K562 (cell line): ENCODE results near the gene TTC13. TPM values are rescaled to one million over a fixed set of nuclear protein-coding genes. Genes with fewer than 3 reads are reported as not detected.

Experiments used
- E2F3 ChIP-seq: fragments of 250-450 bp; sonication (Bioruptor Pico); IDR thresholded peaks from 2 replicates; pipeline ENCODE4 v1.4.0; 2020; ENCODE audit warnings: mild to moderate bottlenecking
- HOMEZ ChIP-seq: fragments of 250-450 bp; sonication (Bioruptor Pico); IDR thresholded peaks from 2 replicates; pipeline ENCODE4 v1.4.0; 2020; ENCODE audit warnings: mild to moderate bottlenecking, moderate library complexity
- MGA ChIP-seq: fragments of 450-650 bp; IDR thresholded peaks from 2 replicates; pipeline ENCODE4 v1.6.1; 2016; ENCODE audit warnings: mild to moderate bottlenecking, moderate library complexity
- SAP30 ChIP-seq: fragments of 200-600 bp; sonication (generic); IDR thresholded peaks from 2 replicates; pipeline ENCODE4 v1.6.1; 2012; ENCODE audit warnings: borderline replicate concordance, low read depth, mild to moderate bottlenecking, moderate library complexity, low read length, control low read depth, inconsistent platforms; ENCODE audit not compliant: insufficient read depth, poor library complexity, severe bottlenecking
- TAF15 ChIP-seq: fragments of 200-400 bp; formaldehyde crosslinking; IDR thresholded peaks from 2 replicates; pipeline ENCODE4 v1.6.1; 2017; ENCODE audit warnings: mild to moderate bottlenecking, low read depth, low read length, moderate library complexity
- YY1 ChIP-seq, 3 experiments: IDR thresholded peaks; 2 replicates each; pipeline ENCODE4 v1.6.1; 2011; ENCODE audit warnings: low read length in 2 of 3, mild to moderate bottlenecking in 2 of 3, moderate library complexity in 2 of 3, borderline replicate concordance in 1 of 3, control low read depth in 1 of 3, low read depth in 1 of 3; ENCODE audit not compliant: insufficient read depth in 3 of 3, insufficient replicate concordance in 2 of 3, control insufficient read depth in 1 of 3, insufficient read length in 1 of 3; ENCODE audit errors: extremely low read depth in 1 of 3
- polyA plus RNA-seq, 8 experiments: library from polyadenylated mRNA; depleted of rRNA in 4 of 8; stranded (reverse) in 5 of 8; unstranded in 3 of 8; fragments of >200 nt; fragmentation: Nextera tagmentation in 2 of 8; fragmentation: Illumina TruSeq in 1 of 8; extraction: Ambion mirVana in 2 of 8; extraction: Trizol in 1 of 8; gene quantifications; 2 replicates each; pipeline versions ENCODE4 v1.2.1 to v1.2.3, GENCODE V29; 2011 to 2014; ENCODE audit warnings: inconsistent platforms in 1 of 8, missing spikeins in 1 of 8
- total RNA-seq, 7 experiments: library from RNA; depleted of rRNA in 6 of 7; stranded (reverse); fragments of >200 nt in 6 of 7; fragmentation: Illumina TruSeq in 2 of 7; extraction: Trizol in 2 of 7; gene quantifications; 2 replicates each; pipeline versions ENCODE4 v1.2.1 to v1.2.3, GENCODE V29; 2011 to 2021; ENCODE audit warnings: low replicate concordance in 1 of 7

Gene TTC13
- total and polyA plus RNA-seq, 9 of the 15 experiments (the other 6 are each of a cell fraction or from before 2014, with no cell fraction given): 1.7 to 13.8 (median 9.6) TPM

DNA sequence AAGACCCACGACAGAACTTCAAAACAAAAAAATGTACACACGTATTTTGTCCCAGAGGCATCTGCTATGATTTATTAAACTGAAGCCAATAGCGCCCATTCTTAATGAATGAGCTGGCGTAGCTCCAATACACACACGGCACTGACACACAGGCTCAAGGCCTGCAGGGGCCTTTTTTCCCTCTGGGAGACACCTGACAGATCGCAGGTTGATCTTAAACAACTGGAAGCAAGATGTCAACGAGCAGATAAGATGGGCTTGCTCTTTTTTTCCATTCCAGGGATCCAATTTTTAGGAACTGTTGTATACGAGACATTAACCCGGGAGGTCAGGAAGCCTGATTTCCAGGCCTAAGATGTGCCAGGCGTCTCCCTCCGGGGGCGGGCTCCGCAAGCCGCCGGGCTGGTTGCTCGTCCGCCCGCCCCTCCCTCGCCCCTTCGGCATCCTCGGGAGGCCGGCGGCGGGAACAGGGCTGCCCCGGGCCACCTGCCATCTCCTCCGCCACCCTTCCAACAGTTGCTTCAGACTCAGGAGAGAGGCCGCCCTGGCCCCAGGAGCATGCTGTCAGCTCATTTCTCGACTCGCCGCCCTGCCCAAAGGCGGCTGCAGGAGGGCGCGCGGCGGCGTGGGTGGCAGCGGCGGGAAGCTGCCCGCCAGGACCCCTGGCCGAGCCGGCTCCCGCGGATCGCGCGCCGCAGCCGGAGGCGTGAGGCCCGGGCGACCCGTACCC is 735 bp downstream of the TTC13 start (continued):
- TF ChIP-seq YY1 (IDR thresholded peaks at IDR 0.05; ENCODE audit: borderline replicate concordance in 1 of 3, control insufficient read depth in 1 of 3, extremely low read depth in 1 of 3, insufficient read depth in 3 of 3, insufficient read length in 1 of 3, insufficient replicate concordance in 2 of 3, low read depth in 1 of 3, low read length in 2 of 3) (peak in 1 of 3 experiments; percentile 25), MGA (0 out of 2 replicates have a peak, but pooled peaks have one; percentile 8), E2F3 (peak; percentile 76), SAP30 (peak; percentile 35), HOMEZ (CRISPR knock-in tag) (0 out of 2 replicates have a peak, but pooled peaks have one; percentile 55), TAF15 (no peak)
